Left lung (tissue), 10 donors: Measurements from ENCODE around the gene ELF3. TPM values are rescaled to one million over a fixed set of nuclear protein-coding genes. Genes with fewer than 3 reads are reported as not detected.

Experiments used
- ATAC-seq: fragments of 200-7000 bp; cut with Tn5 transposase; one replicate; pipeline ENCODE4 v1.9.1; 2020; ENCODE audit warnings: moderate library complexity
- DNase-seq, 4 donors: peaks; one replicate each; pipeline ENCODE4 v3.0.0-alpha.2; 2013 to 2020
- H3K27ac ChIP-seq, 2 donors: fragments of 200-600 bp; sonication (generic) in 1 of 2; one replicate each; pipeline versions ENCODE4 v1.5.0 to v1.8.0; 2020 to 2021
- H3K27me3 ChIP-seq, 2 donors: fragments of 200-600 bp; sonication (generic) in 1 of 2; one replicate each; pipeline versions ENCODE4 v1.5.0 to v1.8.0; 2020 to 2021
- H3K36me3 ChIP-seq, 2 donors: fragments of 200-600 bp; sonication (generic) in 1 of 2; one replicate each; pipeline versions ENCODE4 v1.5.0 to v1.8.0; 2020 to 2021
- H3K4me1 ChIP-seq, 2 donors: fragments of 200-600 bp; one replicate each; pipeline ENCODE4 v1.8.0; 2021
- H3K4me3 ChIP-seq, 2 donors: fragments of 200-600 bp; sonication (generic) in 1 of 2; one replicate each; pipeline versions ENCODE4 v1.5.0 to v1.8.0; 2020 to 2021; ENCODE audit warnings: mild to moderate bottlenecking in 1 of 2
- H3K9me3 ChIP-seq, 2 donors: fragments of 200-600 bp; sonication (generic) in 1 of 2; one replicate each; pipeline versions ENCODE4 v1.5.0 to v1.8.0; 2020 to 2021
- intact Hi-C, 2 donors: fragments of 100-400 bp; cut with DNase I; formaldehyde crosslinking; loops; one replicate each; pipeline versions ENCODE4 v1.11.2 to v1.14.2; 2022
- polyA plus RNA-seq, 6 donors: library from polyadenylated mRNA; unstranded; fragments of 120-200 nt; gene quantifications; one replicate each; pipeline ENCODE4 v1.2.1, GENCODE V29; 2013; ENCODE audit not compliant: insufficient read length in 6 of 6
- total RNA-seq, 2 donors: library from RNA; stranded (reverse); fragmentation: NEBNext Ultra II Directional; extraction: Animal tissue kit (Norgen Biotek cat#: 25700); gene quantifications; one replicate each; pipeline ENCODE4 v1.2.1, GENCODE V29; 2021
- TF ChIP-seq, protein P1 (sequence below), 2 donors: fragments of 200-600 bp; sonication (generic) in 1 of 2; IDR thresholded peaks; one replicate each; pipeline versions ENCODE4 v1.5.0 to v1.8.0; 2021; ENCODE audit warnings: antibody characterized with exemption in 2 of 2
- donor health status: DM: no; HTN: yes; CAD: no.
- donor health status: DM: no; HTN: no; CAD: no.

ELF3 gene
- total and polyA plus RNA-seq, 8 donors, result 59.7 to 146 (median 79.5) TPM

DNA sequence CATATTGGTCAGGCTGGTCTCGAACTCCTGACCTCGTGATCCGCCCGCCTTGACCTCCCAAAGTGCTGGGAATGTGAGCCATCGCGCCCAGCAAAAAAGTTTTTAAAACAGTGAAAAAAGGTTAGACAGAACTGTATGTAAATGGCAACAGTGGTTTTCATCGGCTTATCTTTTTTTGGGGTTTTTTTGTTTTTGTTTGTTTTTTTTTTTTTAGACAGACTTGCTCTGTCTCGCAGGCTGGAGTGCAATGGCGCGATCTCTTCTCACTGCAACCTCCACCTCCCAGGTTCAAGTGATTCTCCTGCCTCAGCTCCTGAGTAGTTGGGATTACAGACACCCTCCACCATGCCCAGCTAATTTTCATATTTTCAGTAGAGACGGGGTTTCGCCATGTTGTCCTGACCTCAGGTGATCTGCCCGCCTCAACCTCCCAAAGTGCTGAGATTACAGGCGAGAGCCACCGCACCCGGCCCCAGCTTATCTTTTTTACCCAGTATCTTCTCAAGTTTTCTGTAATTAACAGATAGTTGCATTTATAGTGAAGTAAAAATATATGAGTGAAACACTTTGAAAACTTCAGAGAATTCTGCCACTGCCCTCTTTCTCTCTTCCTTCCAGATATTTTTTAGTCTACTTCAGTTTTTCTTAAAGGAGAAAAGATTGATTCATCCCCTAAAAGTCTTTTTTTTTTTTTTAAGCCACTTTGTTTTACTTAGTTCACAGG is 42.0 kb upstream of the ELF3 start:
- no peaks in the 10 kb centered on the region for H3K9me3 ChIP-seq
- DNase-seq (no peak), ATAC-seq (no peak)
- TF ChIP-seq, protein P1, sequence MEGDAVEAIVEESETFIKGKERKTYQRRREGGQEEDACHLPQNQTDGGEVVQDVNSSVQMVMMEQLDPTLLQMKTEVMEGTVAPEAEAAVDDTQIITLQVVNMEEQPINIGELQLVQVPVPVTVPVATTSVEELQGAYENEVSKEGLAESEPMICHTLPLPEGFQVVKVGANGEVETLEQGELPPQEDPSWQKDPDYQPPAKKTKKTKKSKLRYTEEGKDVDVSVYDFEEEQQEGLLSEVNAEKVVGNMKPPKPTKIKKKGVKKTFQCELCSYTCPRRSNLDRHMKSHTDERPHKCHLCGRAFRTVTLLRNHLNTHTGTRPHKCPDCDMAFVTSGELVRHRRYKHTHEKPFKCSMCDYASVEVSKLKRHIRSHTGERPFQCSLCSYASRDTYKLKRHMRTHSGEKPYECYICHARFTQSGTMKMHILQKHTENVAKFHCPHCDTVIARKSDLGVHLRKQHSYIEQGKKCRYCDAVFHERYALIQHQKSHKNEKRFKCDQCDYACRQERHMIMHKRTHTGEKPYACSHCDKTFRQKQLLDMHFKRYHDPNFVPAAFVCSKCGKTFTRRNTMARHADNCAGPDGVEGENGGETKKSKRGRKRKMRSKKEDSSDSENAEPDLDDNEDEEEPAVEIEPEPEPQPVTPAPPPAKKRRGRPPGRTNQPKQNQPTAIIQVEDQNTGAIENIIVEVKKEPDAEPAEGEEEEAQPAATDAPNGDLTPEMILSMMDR (IDR thresholded peaks at IDR 0.05), result no peak
- H3K27ac ChIP-seq, result no peak overlapping the region
- no peak overlapping the region for H3K4me3 ChIP-seq
- intact Hi-C loops, result no loop called here
- H3K36me3 ChIP-seq, result peaks cover 0 to 74% of the 10 kb centered on the region in 2 donors
- H3K4me1 ChIP-seq, result no peaks in the 10 kb centered on the region
- H3K27me3 ChIP-seq, result no peaks in the 10 kb centered on the region

DNA sequence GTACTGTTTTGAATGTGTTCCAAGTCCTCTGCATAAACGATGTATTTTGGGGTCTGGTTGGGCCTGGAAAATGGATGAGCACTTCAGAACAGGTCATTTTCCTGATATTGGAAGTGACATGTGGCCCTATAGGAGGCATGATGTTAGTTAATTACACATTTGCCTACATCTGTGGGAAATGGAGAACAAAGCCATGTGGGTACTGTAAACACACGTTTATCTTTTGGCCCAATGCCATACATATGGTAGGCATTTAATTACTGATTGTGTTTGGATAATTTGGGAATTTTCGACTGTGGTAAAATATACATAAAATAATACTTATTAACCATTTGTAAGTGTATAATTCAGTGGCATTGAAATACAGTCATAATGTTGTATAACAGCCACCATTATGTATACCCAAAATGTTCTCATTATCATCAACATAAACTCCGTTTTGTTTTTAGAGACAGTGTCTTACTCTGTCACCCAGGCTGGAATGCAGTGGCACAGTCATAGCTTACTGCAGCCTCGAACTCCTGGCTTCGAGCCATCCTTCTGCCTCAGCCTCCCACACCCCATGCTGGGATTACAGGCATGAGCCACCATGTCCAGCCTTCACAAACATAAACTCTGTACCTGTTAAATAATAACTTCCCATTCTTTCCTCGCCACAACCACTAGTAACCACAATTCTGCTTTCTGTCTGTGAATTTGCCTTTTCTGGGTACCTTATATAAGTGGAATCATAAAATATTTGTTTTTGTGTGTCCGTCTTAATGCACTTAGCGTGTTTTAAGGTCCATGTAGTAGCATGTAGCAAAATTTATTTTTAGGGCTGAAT is 39.8 kb upstream of the ELF3 start:
- Histone ChIP-seq H3K27me3 (no peaks in the 10 kb centered on the region), H3K36me3 (peaks cover 0 to 52% of the 10 kb centered on the region in 2 donors), H3K4me3 (no peak overlapping the region), H3K4me1 (no peaks in the 10 kb centered on the region), H3K9me3 (no peaks in the 10 kb centered on the region), H3K27ac (no peak overlapping the region)
- DNase-seq (no peak), ATAC-seq (no peak)
- TF ChIP-seq, protein P1 (IDR thresholded peaks at IDR 0.05), result no peak
- intact Hi-C loops, result loop anchor here in 1 of 2 donors (10.0 kb wide), 1 partner anchor 86 kb away; the partner anchor contains the start of gene SHISA4

GRCh38 chr1:201982082-201982622 is 28.2 kb upstream of the ELF3 start:
- ATAC-seq, result no peak
- TF ChIP-seq, protein P1 (IDR thresholded peaks at IDR 0.05), result no peak
- intact Hi-C loops, result no loop called here

GRCh38 chr1:201982623-201983379 is 27.6 kb upstream of the ELF3 start, which contains the start of gene RNPEP:
Gene RNPEP (plus strand): TSS chr1:201982648. CDS start chr1:201982667, 19 bp downstream.
- Histone ChIP-seq H3K36me3 (peaks cover 0 to 2% of the 10 kb centered on the region in 2 donors), H3K27me3 (no peaks in the 10 kb centered on the region), H3K9me3 (no peaks in the 10 kb centered on the region), H3K4me3 (peak within 1 kb of the TSS; percentile 95 to 96), H3K4me1 (peaks cover 0 to 24% of the 10 kb centered on the region in 2 donors), H3K27ac (peak within 1 kb of the TSS; percentile 97)
- DNase-seq (peak; percentile 67 to 90 (median 79)), ATAC-seq (peak; percentile 90)
- intact Hi-C loops, result no loop called here
- TF ChIP-seq, protein P1 (IDR thresholded peaks at IDR 0.05), result peak; percentile 12 to 48

More at GRCh38 chr1:201982082-201982622, 28.2 kb upstream of the ELF3 start:
- H3K27me3 ChIP-seq, result no peaks in the 10 kb centered on the region
- H3K27ac ChIP-seq, result peak overlapping the region; percentile 97
- H3K4me3 ChIP-seq, result peak overlapping the region; percentile 95 to 96
- DNase-seq, result peak; percentile 55 to 96 (median 69)
- H3K4me1 ChIP-seq, result peaks cover 0 to 24% of the 10 kb centered on the region in 2 donors
- peaks cover 0 to 2% of the 10 kb centered on the region in 2 donors for H3K36me3 ChIP-seq
- no peaks in the 10 kb centered on the region for H3K9me3 ChIP-seq
